Mesendoderm (in vitro differentiated cells): ENCODE results near the gene FGFRL1.

Source experiments
- DNase-seq: peaks from one replicate; pipeline ENCODE4 v3.0.0; 2013
- H2AK5ac ChIP-seq: 2 replicates; pipeline ENCODE4 v1.6.1; 2013; ENCODE audit warnings: low read length, inconsistent platforms
- H2BK120ac ChIP-seq: 2 replicates; pipeline ENCODE4 v1.6.1; 2013; ENCODE audit warnings: low read depth, mild to moderate bottlenecking, low read length, moderate library complexity, mixed read lengths
- H2BK15ac ChIP-seq: replicated peaks from 2 replicates; pipeline ENCODE4 v1.6.1; 2013; ENCODE audit warnings: low read depth, mild to moderate bottlenecking, moderate library complexity
- H2BK5ac ChIP-seq: 2 replicates; pipeline ENCODE4 v1.6.1; 2013; ENCODE audit warnings: low read length, inconsistent platforms
- H3K18ac ChIP-seq: 2 replicates; pipeline ENCODE4 v1.6.1; 2013; ENCODE audit warnings: mild to moderate bottlenecking, low read length, mixed read lengths
- H3K23ac ChIP-seq: one replicate; pipeline ENCODE4 v1.6.1; 2013; ENCODE audit warnings: low read length
- H3K27ac ChIP-seq: 2 replicates; pipeline ENCODE4 v1.5.1; 2013; ENCODE audit warnings: low read depth, mild to moderate bottlenecking, inconsistent platforms, low read length, moderate library complexity
- H3K27me3 ChIP-seq: 2 replicates; pipeline ENCODE4 v1.6.1; 2013; ENCODE audit warnings: low read length, control low read depth, mild to moderate bottlenecking, inconsistent platforms; ENCODE audit not compliant: insufficient read depth, poor library complexity
- H3K36me3 ChIP-seq: 2 replicates; pipeline ENCODE4 v1.6.1; 2013; ENCODE audit warnings: low read length, inconsistent platforms; ENCODE audit not compliant: control insufficient read depth, insufficient read depth
- H3K4ac ChIP-seq: one replicate; pipeline ENCODE4 v1.6.1; 2013; ENCODE audit warnings: low read depth, mild to moderate bottlenecking, low read length, moderate library complexity
- H3K4me1 ChIP-seq: 2 replicates; pipeline ENCODE4 v1.6.1; 2013; ENCODE audit warnings: low read depth, low read length, inconsistent platforms; ENCODE audit not compliant: control insufficient read depth
- H3K4me2 ChIP-seq: 2 replicates; pipeline ENCODE4 v1.6.1; 2013; ENCODE audit warnings: low read length
- H3K4me3 ChIP-seq: 2 replicates; pipeline ENCODE4 v1.5.1; 2013; ENCODE audit warnings: mild to moderate bottlenecking, low read length
- H3K56ac ChIP-seq: one replicate; pipeline ENCODE4 v1.6.1; 2013; ENCODE audit warnings: low read length
- H3K79me1 ChIP-seq: 2 replicates; pipeline ENCODE4 v1.6.1; 2013; ENCODE audit warnings: low read length, inconsistent platforms
- H3K79me2 ChIP-seq: 2 replicates; pipeline ENCODE4 v1.6.1; 2013; ENCODE audit warnings: mild to moderate bottlenecking, low read length; ENCODE audit not compliant: control insufficient read depth, insufficient read depth
- H3K9ac ChIP-seq: 2 replicates; pipeline ENCODE4 v1.6.1; 2013; ENCODE audit warnings: low read length, inconsistent platforms
- H4K5ac ChIP-seq: one replicate; pipeline ENCODE4 v1.6.1; 2013; ENCODE audit warnings: low read length
- H4K8ac ChIP-seq: one replicate; pipeline ENCODE4 v1.6.1; 2013; ENCODE audit warnings: low read depth, mild to moderate bottlenecking, control low read depth, low read length, moderate library complexity
- WGBS: extraction: QIAGEN DNeasy Blood & Tissue Kit; methylation state at CpG from one replicate; pipeline ENCODE4 v1.1.7; 2013; ENCODE audit warnings: low lambda C conversion rate, missing lambda C conversion rate; ENCODE audit not compliant: insufficient coverage; ENCODE audit errors: extremely low coverage; 5-methylcytosine and 5-hydroxymethylcytosine counted together

The FGFRL1 gene

GRCh38 chr4:999882-1000425 lies 11.5 kb upstream of the FGFRL1 start:
- H3K79me2 ChIP-seq: no peaks in the 10 kb centered on the region
- no peak overlapping the region for H3K18ac ChIP-seq
- no peak overlapping the region for H3K4ac ChIP-seq
- H2BK5ac ChIP-seq: no peak overlapping the region
- no peak overlapping the region for H2AK5ac ChIP-seq
- H3K36me3 ChIP-seq: no peaks in the 10 kb centered on the region
- H2BK15ac ChIP-seq: no peak overlapping the region
- H3K27me3 ChIP-seq: peaks cover 49% of the 10 kb centered on the region
- no peak overlapping the region for H4K8ac ChIP-seq
- no peak overlapping the region for H3K9ac ChIP-seq
- no CpG with 5 or more reads among the region's 18 CpGs for WGBS
- H3K56ac ChIP-seq: no peak overlapping the region
- H4K5ac ChIP-seq: no peak overlapping the region
- H3K4me2 ChIP-seq: no peak overlapping the region
- no peak overlapping the region for H3K27ac ChIP-seq
- H3K79me1 ChIP-seq: no peaks in the 10 kb centered on the region
- H2BK120ac ChIP-seq: no peak overlapping the region
- H3K4me3 ChIP-seq: no peak overlapping the region
- no peaks in the 10 kb centered on the region for H3K4me1 ChIP-seq
- no peak overlapping the region for H3K23ac ChIP-seq
- DNase-seq: no peak

DNA sequence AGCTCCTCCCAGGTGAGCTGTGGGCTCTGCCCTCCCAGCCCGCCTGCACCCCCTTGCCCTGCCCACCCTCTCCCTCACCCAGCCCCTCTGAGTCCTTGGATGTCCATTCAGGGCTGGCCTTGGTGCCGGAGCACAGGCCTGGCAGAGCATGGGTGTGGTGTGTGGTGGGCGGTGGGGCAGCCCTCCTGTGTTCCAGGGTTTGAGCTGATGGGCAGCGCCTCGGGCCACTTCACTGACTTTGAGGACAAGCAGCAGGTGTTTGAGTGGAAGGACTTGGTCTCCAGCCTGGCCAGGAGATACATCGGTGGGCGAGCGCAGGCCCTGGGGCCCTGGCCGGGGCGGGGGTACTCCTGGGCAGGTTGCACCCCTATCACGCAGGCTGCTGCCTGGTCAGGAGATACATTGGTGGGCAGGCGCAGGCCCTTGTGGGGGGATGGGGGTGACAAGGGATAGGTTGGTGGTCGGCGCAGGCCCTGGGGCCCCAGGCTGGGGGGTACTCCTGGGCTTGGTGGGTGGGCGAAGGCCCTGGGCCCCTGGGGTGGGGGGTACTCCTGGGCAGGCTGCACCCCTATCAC lies 10.7 kb upstream of the FGFRL1 start:
- DNase-seq: no peak
- no peaks in the 10 kb centered on the region for H3K36me3 ChIP-seq
- no peak overlapping the region for H3K18ac ChIP-seq
- no peak overlapping the region for H3K4ac ChIP-seq
- H3K4me2 ChIP-seq: no peak overlapping the region
- no peak overlapping the region for H3K4me3 ChIP-seq
- no peak overlapping the region for H3K23ac ChIP-seq
- no peaks in the 10 kb centered on the region for H3K79me1 ChIP-seq
- H3K56ac ChIP-seq: no peak overlapping the region
- no peak overlapping the region for H3K9ac ChIP-seq
- no peak overlapping the region for H2BK5ac ChIP-seq
- no peak overlapping the region for H3K27ac ChIP-seq
- WGBS: no CpG with 5 or more reads among the region's 15 CpGs
- H4K5ac ChIP-seq: no peak overlapping the region
- H2AK5ac ChIP-seq: no peak overlapping the region
- H4K8ac ChIP-seq: no peak overlapping the region
- H3K4me1 ChIP-seq: no peaks in the 10 kb centered on the region
- no peaks in the 10 kb centered on the region for H3K79me2 ChIP-seq
- peaks cover 49% of the 10 kb centered on the region for H3K27me3 ChIP-seq
- no peak overlapping the region for H2BK15ac ChIP-seq
- H2BK120ac ChIP-seq: no peak overlapping the region

GRCh38 chr4:1001561-1002130 lies 9.8 kb upstream of the FGFRL1 start:
- H3K23ac ChIP-seq: peak overlapping the region; percentile 6
- H2BK15ac ChIP-seq: no peak overlapping the region
- H2AK5ac ChIP-seq: no peak overlapping the region
- H4K5ac ChIP-seq: no peak overlapping the region
- no peak overlapping the region for H3K9ac ChIP-seq
- H3K79me2 ChIP-seq: no peaks in the 10 kb centered on the region
- H3K4me1 ChIP-seq: no peaks in the 10 kb centered on the region
- H3K4me2 ChIP-seq: no peak overlapping the region
- H3K4ac ChIP-seq: no peak overlapping the region
- no peaks in the 10 kb centered on the region for H3K36me3 ChIP-seq
- H3K27ac ChIP-seq: no peak overlapping the region
- no peak overlapping the region for H4K8ac ChIP-seq
- no peak overlapping the region for H2BK120ac ChIP-seq
- peaks cover 44% of the 10 kb centered on the region for H3K27me3 ChIP-seq
- no CpG with 5 or more reads among the region's 48 CpGs for WGBS
- H2BK5ac ChIP-seq: no peak overlapping the region
- H3K18ac ChIP-seq: no peak overlapping the region
- H3K4me3 ChIP-seq: no peak overlapping the region
- no peaks in the 10 kb centered on the region for H3K79me1 ChIP-seq
- no peak overlapping the region for H3K56ac ChIP-seq
- DNase-seq: no peak

DNA sequence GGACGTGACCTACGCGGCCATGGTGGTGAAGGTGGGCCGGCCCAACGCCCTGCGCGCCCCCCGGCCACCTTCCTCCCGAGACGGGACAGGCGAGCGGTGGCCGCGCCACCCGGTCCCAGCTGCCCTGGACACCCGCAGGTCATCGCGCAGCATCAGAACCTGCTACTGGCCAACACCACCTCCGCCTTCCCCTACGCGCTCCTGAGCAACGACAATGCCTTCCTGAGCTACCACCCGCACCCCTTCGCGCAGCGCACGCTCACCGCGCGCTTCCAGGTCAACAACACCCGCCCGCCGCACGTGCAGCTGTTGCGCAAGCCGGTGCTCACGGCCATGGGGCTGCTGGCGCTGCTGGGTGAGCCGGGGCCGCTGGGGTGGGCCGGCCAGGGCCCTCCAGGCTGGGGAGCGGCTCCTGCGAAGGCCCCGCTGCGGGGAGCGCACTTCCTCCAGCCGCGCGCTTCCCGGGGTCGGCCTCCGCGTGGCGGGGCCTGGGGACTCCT lies 9.2 kb upstream of the FGFRL1 start:
- Histone ChIP-seq H2AK5ac (no peak overlapping the region), H3K23ac (peak overlapping the region; percentile 6), H3K18ac (no peak overlapping the region), H2BK15ac (no peak overlapping the region), H3K56ac (peak overlapping the region; percentile 25), H4K5ac (no peak overlapping the region), H2BK5ac (no peak overlapping the region), H4K8ac (no peak overlapping the region), H3K79me2 (no peaks in the 10 kb centered on the region), H3K36me3 (no peaks in the 10 kb centered on the region), H3K9ac (no peak overlapping the region), H2BK120ac (no peak overlapping the region), H3K79me1 (no peaks in the 10 kb centered on the region), H3K4me2 (no peak overlapping the region), H3K4me3 (no peak overlapping the region), H3K27me3 (peaks cover 43% of the 10 kb centered on the region), H3K27ac (no peak overlapping the region), H3K4me1 (no peaks in the 10 kb centered on the region), H3K4ac (no peak overlapping the region)
- DNase-seq: peak; percentile 36
- no CpG with 5 or more reads among the region's 54 CpGs for WGBS

DNA sequence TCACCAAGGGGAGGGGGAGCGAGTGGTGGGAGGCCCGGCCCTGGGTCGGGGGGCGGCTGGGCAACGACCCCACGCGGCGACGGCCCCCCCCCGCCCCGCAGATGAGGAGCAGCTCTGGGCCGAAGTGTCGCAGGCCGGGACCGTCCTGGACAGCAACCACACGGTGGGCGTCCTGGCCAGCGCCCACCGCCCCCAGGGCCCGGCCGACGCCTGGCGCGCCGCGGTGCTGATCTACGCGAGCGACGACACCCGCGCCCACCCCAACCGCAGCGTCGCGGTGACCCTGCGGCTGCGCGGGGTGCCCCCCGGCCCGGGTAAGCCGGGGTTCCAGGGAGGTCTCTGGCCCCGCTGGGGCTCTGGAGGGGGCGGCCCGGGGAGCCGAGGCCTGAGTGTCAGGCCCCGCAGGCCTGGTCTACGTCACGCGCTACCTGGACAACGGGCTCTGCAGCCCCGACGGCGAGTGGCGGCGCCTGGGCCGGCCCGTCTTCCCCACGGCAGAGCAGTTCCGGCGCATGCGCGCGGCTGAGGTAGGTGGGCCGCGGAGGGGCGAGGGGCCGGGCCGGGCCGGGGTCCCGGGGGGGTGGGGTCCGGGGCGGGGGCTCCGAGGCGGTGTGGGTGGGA lies 8.7 kb upstream of the FGFRL1 start:
- H2BK5ac ChIP-seq: no peak overlapping the region
- WGBS: no CpG with 5 or more reads among the region's 75 CpGs
- no peaks in the 10 kb centered on the region for H3K36me3 ChIP-seq
- H3K27me3 ChIP-seq: peaks cover 41% of the 10 kb centered on the region
- H3K27ac ChIP-seq: no peak overlapping the region
- no peak overlapping the region for H4K5ac ChIP-seq
- no peak overlapping the region for H3K23ac ChIP-seq
- no peak overlapping the region for H2BK120ac ChIP-seq
- no peak overlapping the region for H2AK5ac ChIP-seq
- no peak overlapping the region for H3K4me2 ChIP-seq
- no peak overlapping the region for H2BK15ac ChIP-seq
- H4K8ac ChIP-seq: no peak overlapping the region
- H3K4ac ChIP-seq: no peak overlapping the region
- no peaks in the 10 kb centered on the region for H3K79me2 ChIP-seq
- no peaks in the 10 kb centered on the region for H3K4me1 ChIP-seq
- no peak for DNase-seq
- H3K4me3 ChIP-seq: no peak overlapping the region
- H3K9ac ChIP-seq: no peak overlapping the region
- H3K79me1 ChIP-seq: no peaks in the 10 kb centered on the region
- no peak overlapping the region for H3K18ac ChIP-seq
- peak overlapping the region; percentile 25 for H3K56ac ChIP-seq
